B cell (primary cell): ENCODE measurements around the gene PCGF2.

ENCODE experiments used
- EZH2 ChIP-seq: IDR thresholded peaks from 2 replicates; pipeline ENCODE4 v1.6.1; 2012; ENCODE audit warnings: borderline replicate concordance, low read depth, mild to moderate bottlenecking, moderate library complexity, low read length; ENCODE audit not compliant: insufficient read depth, poor library complexity, severe bottlenecking
- TF ChIP-seq, protein P1 (sequence below): fragments of 200-600 bp; IDR thresholded peaks from one replicate; pipeline ENCODE4 v1.8.0; 2022; ENCODE audit warnings: antibody characterized with exemption, mild to moderate bottlenecking

- TF ChIP-seq, protein P1, sequence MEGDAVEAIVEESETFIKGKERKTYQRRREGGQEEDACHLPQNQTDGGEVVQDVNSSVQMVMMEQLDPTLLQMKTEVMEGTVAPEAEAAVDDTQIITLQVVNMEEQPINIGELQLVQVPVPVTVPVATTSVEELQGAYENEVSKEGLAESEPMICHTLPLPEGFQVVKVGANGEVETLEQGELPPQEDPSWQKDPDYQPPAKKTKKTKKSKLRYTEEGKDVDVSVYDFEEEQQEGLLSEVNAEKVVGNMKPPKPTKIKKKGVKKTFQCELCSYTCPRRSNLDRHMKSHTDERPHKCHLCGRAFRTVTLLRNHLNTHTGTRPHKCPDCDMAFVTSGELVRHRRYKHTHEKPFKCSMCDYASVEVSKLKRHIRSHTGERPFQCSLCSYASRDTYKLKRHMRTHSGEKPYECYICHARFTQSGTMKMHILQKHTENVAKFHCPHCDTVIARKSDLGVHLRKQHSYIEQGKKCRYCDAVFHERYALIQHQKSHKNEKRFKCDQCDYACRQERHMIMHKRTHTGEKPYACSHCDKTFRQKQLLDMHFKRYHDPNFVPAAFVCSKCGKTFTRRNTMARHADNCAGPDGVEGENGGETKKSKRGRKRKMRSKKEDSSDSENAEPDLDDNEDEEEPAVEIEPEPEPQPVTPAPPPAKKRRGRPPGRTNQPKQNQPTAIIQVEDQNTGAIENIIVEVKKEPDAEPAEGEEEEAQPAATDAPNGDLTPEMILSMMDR, result no peak
- TF ChIP-seq EZH2, result no peak
These were observed 20.3 kb upstream of the PCGF2 start for GRCh38 chr17:38768417-38768816.
